IPS DF 6.9 (cell line): ENCODE measurements around the gene BABAM2.

Source experiments
- DNase-seq: peaks from one replicate; pipeline ENCODE4 v3.0.0-alpha.2; 2013; ENCODE audit warnings: low read depth, low spot score
- H3K27ac ChIP-seq: one replicate; pipeline ENCODE4 v1.5.1; 2013; ENCODE audit warnings: low read length, control low read depth
- H3K27me3 ChIP-seq: 2 replicates; pipeline ENCODE4 v1.6.1; 2013; ENCODE audit warnings: mild to moderate bottlenecking, low read length; ENCODE audit not compliant: control insufficient read depth, insufficient read depth
- H3K36me3 ChIP-seq: 2 replicates; pipeline ENCODE4 v1.6.1; 2013; ENCODE audit warnings: low read length; ENCODE audit not compliant: control insufficient read depth, insufficient read depth
- H3K4me1 ChIP-seq: 2 replicates; pipeline ENCODE4 v1.6.1; 2013; ENCODE audit warnings: low read length; ENCODE audit not compliant: control insufficient read depth, insufficient read depth
- H3K4me3 ChIP-seq: 2 replicates; pipeline ENCODE4 v1.5.1; 2013; ENCODE audit warnings: mild to moderate bottlenecking, low read length
- H3K9me3 ChIP-seq: 2 replicates; pipeline ENCODE4 v1.6.1; 2013; ENCODE audit warnings: low read length, inconsistent platforms; ENCODE audit not compliant: control insufficient read depth, insufficient read depth
- WGBS: extraction: QIAGEN DNeasy Blood & Tissue Kit; methylation state at CpG from one replicate; pipeline ENCODE4 v1.1.7; 2013; ENCODE audit warnings: mixed read lengths, missing lambda C conversion rate; ENCODE audit not compliant: insufficient read length, insufficient coverage; 5-methylcytosine and 5-hydroxymethylcytosine counted together

The BABAM2 gene

GRCh38 chr2:28063492-28063962 is 173.0 kb downstream of the BABAM2 start:
- no peak overlapping the region for H3K4me3 ChIP-seq
- H3K4me1 ChIP-seq: no peaks in the 10 kb centered on the region
- DNase-seq: no peak
- no peaks in the 10 kb centered on the region for H3K27me3 ChIP-seq
- no peak overlapping the region for H3K27ac ChIP-seq
- H3K36me3 ChIP-seq: no peaks in the 10 kb centered on the region
- no peaks in the 10 kb centered on the region for H3K9me3 ChIP-seq

- H3K36me3 ChIP-seq: no peaks in the 10 kb centered on the region
- no peaks in the 10 kb centered on the region for H3K27me3 ChIP-seq
- WGBS: 100% methylated on average over 1 of the region's 1 CpG
- no peak overlapping the region for H3K27ac ChIP-seq
- no peaks in the 10 kb centered on the region for H3K9me3 ChIP-seq
- H3K4me3 ChIP-seq: no peak overlapping the region
- no peaks in the 10 kb centered on the region for H3K4me1 ChIP-seq
- no peak for DNase-seq
Observed at GRCh38 chr2:28067602-28068001, 177.1 kb downstream of the BABAM2 start.

- Histone ChIP-seq H3K27ac (no peak overlapping the region), H3K9me3 (no peaks in the 10 kb centered on the region), H3K4me3 (no peak overlapping the region), H3K36me3 (no peaks in the 10 kb centered on the region), H3K27me3 (no peaks in the 10 kb centered on the region), H3K4me1 (no peaks in the 10 kb centered on the region)
- no CpG with 5 or more reads among the region's 2 CpGs for WGBS
- DNase-seq: no peak
Observed at GRCh38 chr2:28068088-28068487, 177.6 kb downstream of the BABAM2 start.

- WGBS: 100% methylated on average over 1 of the region's 5 CpGs
- Histone ChIP-seq H3K36me3 (no peaks in the 10 kb centered on the region), H3K9me3 (no peaks in the 10 kb centered on the region), H3K4me1 (no peaks in the 10 kb centered on the region), H3K27me3 (no peaks in the 10 kb centered on the region), H3K27ac (no peak overlapping the region), H3K4me3 (no peak overlapping the region)
- no peak for DNase-seq
Observed at GRCh38 chr2:28068527-28068926, 178.0 kb downstream of the BABAM2 start.

DNA sequence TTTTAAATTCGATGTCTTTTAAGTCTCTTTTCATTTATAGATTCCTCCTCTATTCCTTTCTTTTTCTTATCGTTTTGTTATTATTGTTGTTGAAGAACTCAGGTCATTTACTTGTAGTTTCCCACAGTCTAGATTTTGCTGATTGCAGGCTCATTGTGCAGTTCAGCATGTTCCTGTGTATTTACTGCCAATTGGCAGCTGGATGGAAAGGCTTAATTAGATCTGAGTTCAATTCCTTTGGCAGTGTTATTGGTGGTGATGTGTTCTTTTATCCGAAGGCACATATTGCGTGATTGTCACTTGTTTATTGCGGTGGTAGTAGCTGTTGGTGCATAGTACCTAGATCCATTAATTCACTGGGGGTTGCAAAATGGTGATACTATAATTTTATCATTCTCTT is 180.7 kb downstream of the BABAM2 start:
- Histone ChIP-seq H3K27me3 (no peaks in the 10 kb centered on the region), H3K4me1 (no peaks in the 10 kb centered on the region), H3K27ac (no peak overlapping the region), H3K9me3 (no peaks in the 10 kb centered on the region), H3K4me3 (no peak overlapping the region), H3K36me3 (no peaks in the 10 kb centered on the region)
- DNase-seq: no peak
- no CpG with 5 or more reads among the region's 5 CpGs for WGBS

DNA sequence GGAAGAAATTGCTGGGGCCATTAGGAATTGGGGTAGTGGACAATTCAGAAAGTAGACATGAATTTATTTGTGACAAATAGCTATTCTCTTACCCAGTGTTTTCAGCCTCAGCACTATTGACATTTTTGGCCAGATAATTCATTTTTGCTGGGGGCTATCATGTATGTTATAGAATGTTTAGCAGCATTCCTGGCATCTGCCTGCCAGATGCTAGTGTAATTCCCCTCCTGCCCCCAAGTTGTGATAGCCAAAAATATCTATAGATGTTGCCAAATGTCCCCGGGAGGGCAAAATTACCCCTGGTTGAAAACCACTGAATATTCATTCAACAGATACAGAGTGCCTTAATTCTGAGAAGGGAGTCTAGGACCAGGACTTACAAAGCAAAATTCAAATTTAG is 183.6 kb downstream of the BABAM2 start:
- no CpG with 5 or more reads among the region's 1 CpG for WGBS
- no peak overlapping the region for H3K27ac ChIP-seq
- no peak for DNase-seq

GRCh38 chr2:28080911-28081310 is 190.4 kb downstream of the BABAM2 start:
- no peak for DNase-seq
- no peaks in the 10 kb centered on the region for H3K4me1 ChIP-seq
- H3K36me3 ChIP-seq: no peaks in the 10 kb centered on the region
- H3K27ac ChIP-seq: no peak overlapping the region
- H3K9me3 ChIP-seq: no peaks in the 10 kb centered on the region
- no peak overlapping the region for H3K4me3 ChIP-seq
- WGBS: no CpG with 5 or more reads among the region's 5 CpGs
- no peaks in the 10 kb centered on the region for H3K27me3 ChIP-seq

More for the DNA sequence above, 183.6 kb downstream of the BABAM2 start:
- Histone ChIP-seq H3K27me3 (no peaks in the 10 kb centered on the region), H3K4me3 (no peak overlapping the region), H3K4me1 (no peaks in the 10 kb centered on the region), H3K9me3 (no peaks in the 10 kb centered on the region), H3K36me3 (no peaks in the 10 kb centered on the region)

DNA sequence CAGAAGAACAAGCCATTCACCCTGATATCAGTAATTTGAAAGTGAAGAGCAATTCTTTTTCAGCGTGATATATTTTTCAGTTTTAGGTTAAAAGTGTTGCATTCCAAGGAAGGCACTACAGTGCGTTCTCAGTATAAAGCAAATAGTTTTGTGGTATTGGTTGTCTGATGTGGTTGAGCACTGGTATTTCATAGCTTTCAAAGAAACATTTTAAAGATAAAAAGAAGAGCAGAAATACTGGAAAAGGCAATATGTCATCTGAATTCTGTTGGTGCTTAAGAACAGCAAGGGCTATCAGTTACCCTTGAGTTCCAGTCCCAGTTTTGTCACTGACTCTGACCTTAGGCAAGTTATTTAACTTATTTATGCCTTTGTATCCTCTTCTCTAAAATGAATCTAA is 191.6 kb downstream of the BABAM2 start:
- no peak for DNase-seq
- Histone ChIP-seq H3K36me3 (no peaks in the 10 kb centered on the region), H3K4me3 (no peak overlapping the region), H3K27me3 (no peaks in the 10 kb centered on the region), H3K9me3 (no peaks in the 10 kb centered on the region), H3K27ac (no peak overlapping the region), H3K4me1 (no peaks in the 10 kb centered on the region)
- no CpG with 5 or more reads among the region's 2 CpGs for WGBS

- H3K27ac ChIP-seq: no peak overlapping the region
- H3K4me1 ChIP-seq: no peaks in the 10 kb centered on the region
- no peaks in the 10 kb centered on the region for H3K9me3 ChIP-seq
- no CpG with 5 or more reads among the region's 3 CpGs for WGBS
- no peaks in the 10 kb centered on the region for H3K36me3 ChIP-seq
- no peak overlapping the region for H3K4me3 ChIP-seq
- no peak for DNase-seq
- H3K27me3 ChIP-seq: no peaks in the 10 kb centered on the region
Observed at GRCh38 chr2:28083476-28083875, 192.9 kb downstream of the BABAM2 start.

DNA sequence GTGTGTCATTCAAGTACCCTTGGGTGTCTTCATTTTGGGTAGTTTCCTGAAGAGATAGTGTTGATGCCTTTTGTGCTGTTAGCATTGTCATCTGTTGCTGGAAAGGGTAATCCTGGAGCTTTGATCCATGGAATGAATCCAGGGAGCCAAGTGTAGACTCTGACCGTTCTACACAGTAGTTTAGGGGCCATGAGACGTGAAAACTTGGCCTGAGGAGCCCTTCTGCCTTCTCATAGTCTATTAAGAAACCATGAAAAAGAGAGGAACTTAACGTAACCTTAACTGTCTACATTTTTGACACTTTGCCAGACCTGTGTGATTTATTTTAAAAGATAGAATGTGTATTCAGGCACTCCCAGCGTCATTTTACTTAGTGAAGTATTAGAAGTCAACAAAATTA is 194.0 kb downstream of the BABAM2 start:
- Histone ChIP-seq H3K4me1 (no peaks in the 10 kb centered on the region), H3K36me3 (no peaks in the 10 kb centered on the region), H3K27ac (no peak overlapping the region), H3K9me3 (no peaks in the 10 kb centered on the region), H3K27me3 (no peaks in the 10 kb centered on the region), H3K4me3 (no peak overlapping the region)
- DNase-seq: no peak
- no CpG with 5 or more reads among the region's 4 CpGs for WGBS

GRCh38 chr2:28085201-28085600 is 194.7 kb downstream of the BABAM2 start:
- H3K4me1 ChIP-seq: no peaks in the 10 kb centered on the region
- H3K4me3 ChIP-seq: no peak overlapping the region
- WGBS: no CpG with 5 or more reads among the region's 2 CpGs

More at GRCh38 chr2:28085201-28085600, 194.7 kb downstream of the BABAM2 start:
- no peak overlapping the region for H3K27ac ChIP-seq
- no peaks in the 10 kb centered on the region for H3K27me3 ChIP-seq
- no peak for DNase-seq
- no peaks in the 10 kb centered on the region for H3K36me3 ChIP-seq
- no peaks in the 10 kb centered on the region for H3K9me3 ChIP-seq
